ENCODE results near the gene NFIA.
"Not testable (repeated sequence)": the region's sequence is repeated elsewhere in the genome, so short reads cannot be mapped to it uniquely, and the experiment has no call there.

NFIA gene

DNA sequence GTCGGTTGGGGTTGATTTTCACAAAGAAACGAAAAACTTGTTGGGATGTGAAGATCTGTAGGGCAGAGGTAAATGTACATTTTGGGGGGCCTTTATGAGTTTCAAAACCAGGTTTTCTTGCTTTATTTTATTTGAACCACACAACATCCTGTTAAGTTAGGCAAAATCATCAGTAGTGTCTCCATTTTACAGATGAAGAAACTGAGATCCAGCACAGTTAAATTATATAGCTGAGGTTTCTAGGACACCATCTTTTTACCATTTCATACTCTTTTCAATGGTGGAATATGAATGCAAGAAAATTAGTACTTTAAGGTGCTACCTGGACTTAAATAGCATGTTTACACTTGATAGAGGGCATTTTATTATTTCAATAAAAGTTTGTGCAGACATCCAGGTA lies 187.7 kb downstream of the NFIA start:
- Mint-ChIP-seq H3K27ac (no peak overlapping the region), H3K4me1 (no peaks in the 10 kb centered on the region), H3K4me3 (no peak overlapping the region), H3K9me3 (no peaks in the 10 kb centered on the region), H3K36me3 (no peaks in the 10 kb centered on the region), H3K27me3 (no peaks in the 10 kb centered on the region)
- CTCF ChIA-PET, result no interaction called here
- DNase-seq, result no peak

GRCh38 chr1:61270761-61271411 lies 188.5 kb downstream of the NFIA start:
- no peaks in the 10 kb centered on the region for H3K4me1 Mint-ChIP-seq
- DNase-seq, result no peak
- no peak overlapping the region for H3K4me3 Mint-ChIP-seq
- H3K36me3 Mint-ChIP-seq, result no peaks in the 10 kb centered on the region
- CTCF ChIA-PET, result interaction anchor here (0.8 kb wide), 1 partner anchor 228 kb away, joined by 3 read pairs; no protein-coding TSS in a partner anchor
- H3K27ac Mint-ChIP-seq, result no peak overlapping the region
- H3K27me3 Mint-ChIP-seq, result no peaks in the 10 kb centered on the region
- H3K9me3 Mint-ChIP-seq, result no peaks in the 10 kb centered on the region

DNA sequence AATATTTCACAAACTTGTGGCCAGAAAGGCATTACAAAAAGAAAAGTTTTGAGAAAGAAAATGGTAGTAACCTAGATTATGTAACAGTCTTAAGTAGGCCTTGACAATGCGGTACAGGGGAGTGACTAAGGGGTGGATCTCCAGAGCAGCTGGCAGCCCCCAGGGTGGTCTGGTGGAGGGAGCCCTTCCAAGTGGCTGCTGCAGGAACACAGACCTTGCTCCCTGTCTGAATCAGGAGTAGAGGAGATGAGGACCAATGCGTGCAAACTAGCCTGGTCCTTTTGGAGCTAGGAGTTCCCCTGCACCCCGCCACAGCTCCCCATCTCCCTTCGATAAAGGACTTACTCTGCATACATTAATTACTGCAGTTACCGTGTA lies 189.0 kb downstream of the NFIA start:
- no peaks in the 10 kb centered on the region for H3K36me3 Mint-ChIP-seq
- CTCF ChIA-PET, result no interaction called here
- H3K27ac Mint-ChIP-seq, result no peak overlapping the region
- H3K27me3 Mint-ChIP-seq, result no peaks in the 10 kb centered on the region
- H3K9me3 Mint-ChIP-seq, result no peaks in the 10 kb centered on the region
- H3K4me1 Mint-ChIP-seq, result no peaks in the 10 kb centered on the region
- DNase-seq, result no peak
- H3K4me3 Mint-ChIP-seq, result no peak overlapping the region

DNA sequence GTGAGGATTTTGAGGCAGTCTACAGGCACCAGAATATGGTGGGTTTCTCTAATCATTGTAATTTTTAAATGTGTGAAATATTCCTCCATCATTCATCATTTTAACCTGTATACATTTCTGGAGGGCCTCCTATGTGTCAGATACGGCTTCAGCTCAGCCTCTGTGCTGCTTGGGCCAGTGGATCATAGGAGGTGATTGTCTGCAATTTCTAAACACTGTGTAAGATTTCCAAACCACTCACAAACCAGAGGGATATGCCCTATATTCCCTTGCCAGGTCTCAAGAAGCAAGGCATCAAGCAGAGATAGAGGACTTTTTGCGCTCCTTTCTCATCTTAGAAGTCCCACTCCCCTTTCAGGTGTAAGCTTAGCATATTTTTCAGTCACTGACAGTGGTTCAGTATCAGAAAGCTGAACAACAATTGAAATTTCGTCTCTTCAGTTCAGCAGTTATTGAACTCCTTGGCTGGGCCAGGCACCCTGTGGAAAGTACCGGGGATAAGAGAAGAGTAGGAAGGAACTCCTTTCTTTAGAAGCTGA lies 190.9 kb downstream of the NFIA start:
- CTCF ChIA-PET, result no interaction called here
- H3K27me3 Mint-ChIP-seq, result no peaks in the 10 kb centered on the region
- H3K9me3 Mint-ChIP-seq, result no peaks in the 10 kb centered on the region
- no peaks in the 10 kb centered on the region for H3K36me3 Mint-ChIP-seq
- no peak overlapping the region for H3K4me3 Mint-ChIP-seq
- no peak for DNase-seq
- H3K4me1 Mint-ChIP-seq, result no peaks in the 10 kb centered on the region
- H3K27ac Mint-ChIP-seq, result no peak overlapping the region

DNA sequence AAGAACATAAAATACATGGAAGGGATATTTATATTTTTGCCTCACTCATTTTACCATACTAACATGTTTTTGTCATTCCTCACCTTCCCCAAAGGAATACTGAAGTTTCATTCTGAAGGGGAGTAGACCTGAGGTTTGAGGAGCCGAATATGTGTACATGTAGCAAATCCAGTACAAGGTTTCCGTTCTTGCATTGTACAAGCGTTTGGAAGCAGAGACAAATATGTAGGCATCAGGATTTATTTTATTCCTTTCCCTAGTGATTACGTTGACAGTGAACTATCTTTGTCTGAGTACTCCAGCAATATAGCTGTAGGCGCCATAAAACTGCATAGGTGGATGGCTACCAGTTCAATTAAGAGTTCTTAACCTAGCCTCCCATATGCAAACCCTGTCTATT lies 191.5 kb downstream of the NFIA start:
- no peak overlapping the region for H3K27ac Mint-ChIP-seq
- no peaks in the 10 kb centered on the region for H3K27me3 Mint-ChIP-seq
- DNase-seq, result no peak
- H3K4me1 Mint-ChIP-seq, result no peaks in the 10 kb centered on the region
- no peaks in the 10 kb centered on the region for H3K36me3 Mint-ChIP-seq
- no peak overlapping the region for H3K4me3 Mint-ChIP-seq
- no peaks in the 10 kb centered on the region for H3K9me3 Mint-ChIP-seq
- CTCF ChIA-PET, result no interaction called here

DNA sequence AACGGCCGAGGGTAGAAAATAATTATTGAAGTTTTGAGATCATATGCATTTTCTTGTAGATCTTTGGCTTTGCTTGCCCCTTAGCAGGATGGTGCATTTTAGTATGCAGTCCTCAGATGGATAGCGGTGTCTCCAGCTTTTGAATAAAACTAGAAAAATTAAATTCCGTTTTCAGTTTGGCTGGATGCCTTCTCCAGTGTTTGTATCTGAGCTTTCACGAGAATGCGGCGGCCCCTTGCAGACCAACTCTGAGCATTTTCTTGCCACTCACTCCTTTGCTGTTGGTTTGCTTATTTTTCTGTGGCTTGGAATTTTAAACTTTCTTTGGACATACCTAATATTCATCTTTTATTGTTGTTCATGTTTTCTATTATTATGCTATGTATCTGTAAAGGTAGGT lies 192.6 kb downstream of the NFIA start:
- H3K4me3 Mint-ChIP-seq, result no peak overlapping the region
- no peaks in the 10 kb centered on the region for H3K36me3 Mint-ChIP-seq
- CTCF ChIA-PET, result no interaction called here
- DNase-seq, result no peak
- no peaks in the 10 kb centered on the region for H3K4me1 Mint-ChIP-seq
- no peaks in the 10 kb centered on the region for H3K9me3 Mint-ChIP-seq
- H3K27ac Mint-ChIP-seq, result no peak overlapping the region
- no peaks in the 10 kb centered on the region for H3K27me3 Mint-ChIP-seq

GRCh38 chr1:61276246-61276645 lies 193.9 kb downstream of the NFIA start:
- CTCF ChIA-PET, result interaction anchor here (0.6 kb wide), 1 partner anchor 24 kb away, joined by 3 read pairs; no protein-coding TSS in a partner anchor
- H3K27ac Mint-ChIP-seq, result no peak overlapping the region
- H3K4me3 Mint-ChIP-seq, result no peak overlapping the region
- no peaks in the 10 kb centered on the region for H3K9me3 Mint-ChIP-seq
- H3K4me1 Mint-ChIP-seq, result no peaks in the 10 kb centered on the region
- DNase-seq, result no peak
- no peaks in the 10 kb centered on the region for H3K27me3 Mint-ChIP-seq
- H3K36me3 Mint-ChIP-seq, result no peaks in the 10 kb centered on the region

DNA sequence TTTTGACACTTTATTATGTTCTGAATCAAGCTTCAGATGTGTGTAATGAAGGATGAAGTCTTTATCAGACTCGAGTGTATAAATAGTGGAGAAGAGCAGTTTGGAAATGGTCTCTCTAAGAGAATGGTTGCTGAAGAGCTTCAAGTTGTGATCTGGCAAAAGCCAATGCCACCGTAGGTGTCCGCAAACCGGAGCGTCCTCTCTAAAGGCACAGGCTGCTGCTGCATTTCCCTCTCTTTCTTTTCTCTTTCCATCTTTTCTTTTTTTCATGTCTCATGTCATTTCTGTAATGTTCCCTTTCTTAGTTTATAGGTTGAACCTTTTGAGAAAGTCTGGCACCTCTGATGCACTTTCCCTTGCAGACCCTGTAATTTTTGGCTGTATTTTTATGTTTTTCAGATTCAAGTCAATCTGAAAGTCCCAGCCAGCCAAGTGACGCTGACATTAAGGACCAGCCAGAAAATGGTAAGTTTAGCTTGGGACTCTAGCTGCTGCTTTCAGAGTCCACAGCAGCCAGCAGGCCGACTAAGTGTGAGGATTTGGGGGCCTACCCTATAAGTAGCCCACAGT lies 194.8 kb downstream of the NFIA start:
- DNase-seq, result no peak
- Mint-ChIP-seq H3K9me3 (no peaks in the 10 kb centered on the region), H3K4me3 (no peak overlapping the region), H3K4me1 (no peaks in the 10 kb centered on the region), H3K36me3 (no peaks in the 10 kb centered on the region), H3K27ac (no peak overlapping the region), H3K27me3 (no peaks in the 10 kb centered on the region)
- CTCF ChIA-PET, result no interaction called here

- not testable (repeated sequence) for H3K9me3 Mint-ChIP-seq, H3K4me1 Mint-ChIP-seq, H3K36me3 Mint-ChIP-seq, DNase-seq, H3K4me3 Mint-ChIP-seq, H3K27ac Mint-ChIP-seq, H3K27me3 Mint-ChIP-seq
- CTCF ChIA-PET, result interaction anchor here (1.0 kb wide), 1 partner anchor 14 kb away, joined by 4 read pairs; no protein-coding TSS in a partner anchor
Observed at GRCh38 chr1:61278503-61278902, 196.1 kb downstream of the NFIA start.

GRCh38 chr1:61278966-61279365 lies 196.6 kb downstream of the NFIA start:
- DNase-seq, result no peak
- CTCF ChIA-PET, result interaction anchor here (1.0 kb wide), 1 partner anchor 15 kb away, joined by 4 read pairs; no protein-coding TSS in a partner anchor
- H3K4me1 Mint-ChIP-seq, result no peaks in the 10 kb centered on the region
- H3K36me3 Mint-ChIP-seq, result no peaks in the 10 kb centered on the region
- no peaks in the 10 kb centered on the region for H3K9me3 Mint-ChIP-seq
- H3K4me3 Mint-ChIP-seq, result no peak overlapping the region
- no peak overlapping the region for H3K27ac Mint-ChIP-seq
- no peaks in the 10 kb centered on the region for H3K27me3 Mint-ChIP-seq

DNA sequence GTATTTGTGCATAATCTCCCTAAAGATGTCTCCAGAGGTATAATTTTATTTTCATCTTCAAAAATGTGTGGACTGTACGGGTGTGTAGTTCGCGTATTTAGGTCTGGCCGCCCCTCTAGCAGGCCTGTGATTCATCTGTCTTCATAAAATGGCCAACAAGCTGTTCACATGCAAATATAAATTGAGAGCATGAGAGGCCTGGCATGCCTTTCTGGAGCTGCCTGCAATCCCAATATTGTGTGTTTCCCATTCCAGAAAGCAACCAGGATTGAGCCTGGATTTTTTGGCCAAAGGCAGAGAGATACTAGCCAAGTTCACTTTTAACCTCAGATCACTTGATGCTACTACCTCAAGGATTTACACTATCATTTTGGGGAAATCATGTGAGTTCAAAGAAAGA lies 197.2 kb downstream of the NFIA start:
- Mint-ChIP-seq H3K4me3 (no peak overlapping the region), H3K9me3 (no peaks in the 10 kb centered on the region), H3K4me1 (no peaks in the 10 kb centered on the region), H3K27ac (no peak overlapping the region), H3K27me3 (no peaks in the 10 kb centered on the region), H3K36me3 (no peaks in the 10 kb centered on the region)
- CTCF ChIA-PET, result interaction anchor here (1.0 kb wide), 1 partner anchor 15 kb away, joined by 4 read pairs; no protein-coding TSS in a partner anchor
- no peak for DNase-seq

DNA sequence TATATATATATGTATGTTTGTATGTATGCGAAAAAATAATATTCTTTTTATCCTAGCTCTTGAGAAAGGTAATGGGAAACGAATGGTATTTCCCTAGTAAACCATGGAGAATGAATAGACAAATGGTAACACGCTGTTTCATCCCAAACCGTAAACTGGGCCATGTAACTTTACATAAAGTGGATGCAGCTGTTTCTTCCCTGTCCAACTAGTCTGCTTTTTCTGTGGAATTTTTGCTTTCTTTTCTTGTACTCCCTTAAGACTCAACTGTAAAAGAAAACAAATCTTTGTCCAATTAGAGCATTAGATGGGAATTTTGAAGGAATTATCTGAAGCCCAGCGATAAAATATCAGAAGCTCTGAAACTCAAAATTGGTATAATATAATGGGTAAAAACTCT lies 198.1 kb downstream of the NFIA start:
- no peak for DNase-seq
- Mint-ChIP-seq H3K27ac (no peak overlapping the region), H3K27me3 (no peaks in the 10 kb centered on the region), H3K4me1 (no peaks in the 10 kb centered on the region), H3K9me3 (no peaks in the 10 kb centered on the region), H3K36me3 (no peaks in the 10 kb centered on the region), H3K4me3 (no peak overlapping the region)
- CTCF ChIA-PET, result no interaction called here

- Mint-ChIP-seq H3K36me3 (no peaks in the 10 kb centered on the region), H3K27me3 (no peaks in the 10 kb centered on the region), H3K4me1 (no peaks in the 10 kb centered on the region), H3K4me3 (no peak overlapping the region), H3K9me3 (no peaks in the 10 kb centered on the region), H3K27ac (no peak overlapping the region)
- CTCF ChIA-PET, result no interaction called here
- DNase-seq, result no peak
Observed at GRCh38 chr1:61282387-61282786, 200.0 kb downstream of the NFIA start.

DNA sequence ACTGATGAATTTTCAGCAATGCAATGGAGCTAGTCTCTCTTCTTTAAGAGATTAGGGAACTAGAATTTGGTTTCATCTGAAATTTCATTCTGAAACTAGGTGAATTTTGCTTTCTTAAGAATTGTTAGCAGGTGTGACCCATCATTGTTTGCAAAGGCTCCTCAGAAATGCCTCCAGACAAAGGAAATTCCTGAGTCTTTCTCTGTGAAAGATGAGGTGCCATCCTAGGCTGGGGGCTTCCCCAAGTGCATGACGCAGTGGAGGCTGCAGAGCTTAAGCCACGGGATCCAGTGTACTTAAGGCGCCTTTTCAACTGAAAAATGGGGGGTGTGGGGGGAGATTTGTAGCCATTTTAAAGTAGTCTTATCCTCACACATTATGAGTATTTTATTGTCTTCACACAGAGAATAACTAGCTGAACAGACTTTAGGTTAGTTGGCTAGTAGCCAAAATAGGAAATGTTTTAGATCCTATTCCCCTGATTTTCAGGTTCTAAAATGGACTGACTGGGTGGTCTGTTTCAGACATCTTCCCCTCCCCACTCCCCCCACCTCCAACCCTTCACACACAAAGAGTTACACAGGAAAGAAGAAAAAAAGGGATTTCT lies 202.0 kb downstream of the NFIA start:
- H3K27me3 Mint-ChIP-seq, result no peaks in the 10 kb centered on the region
- no peak for DNase-seq
- H3K9me3 Mint-ChIP-seq, result no peaks in the 10 kb centered on the region
- H3K36me3 Mint-ChIP-seq, result no peaks in the 10 kb centered on the region
- H3K4me1 Mint-ChIP-seq, result no peaks in the 10 kb centered on the region
- H3K4me3 Mint-ChIP-seq, result no peak overlapping the region
- H3K27ac Mint-ChIP-seq, result no peak overlapping the region
- CTCF ChIA-PET, result interaction anchor here (0.6 kb wide), 1 partner anchor 508 kb away, joined by 3 read pairs; no protein-coding TSS in a partner anchor

- H3K27ac Mint-ChIP-seq, result no peak overlapping the region
- H3K36me3 Mint-ChIP-seq, result no peaks in the 10 kb centered on the region
- no peaks in the 10 kb centered on the region for H3K9me3 Mint-ChIP-seq
- H3K4me3 Mint-ChIP-seq, result no peak overlapping the region
- CTCF ChIA-PET, result no interaction called here
- H3K4me1 Mint-ChIP-seq, result no peaks in the 10 kb centered on the region
- no peaks in the 10 kb centered on the region for H3K27me3 Mint-ChIP-seq
- DNase-seq, result no peak
Observed at GRCh38 chr1:61284936-61285335, 202.6 kb downstream of the NFIA start.

Measured in activated naive CD4-positive, alpha-beta T cell treated with anti-CD3 and anti-CD28 coated beads, Interleukin-2, amount 10 ng/mL, durations not matched to agents 7 days and 5 days (primary cell).